ENCODE measurements around the gene TMEM200A. TPM values are rescaled to one million over a fixed set of nuclear protein-coding genes. Genes with fewer than 3 reads are reported as not detected.

The TMEM200A gene
- total RNA-seq, 4 donors from 2014 or later = 0.42 to 1.0 (median 0.82) TPM

DNA sequence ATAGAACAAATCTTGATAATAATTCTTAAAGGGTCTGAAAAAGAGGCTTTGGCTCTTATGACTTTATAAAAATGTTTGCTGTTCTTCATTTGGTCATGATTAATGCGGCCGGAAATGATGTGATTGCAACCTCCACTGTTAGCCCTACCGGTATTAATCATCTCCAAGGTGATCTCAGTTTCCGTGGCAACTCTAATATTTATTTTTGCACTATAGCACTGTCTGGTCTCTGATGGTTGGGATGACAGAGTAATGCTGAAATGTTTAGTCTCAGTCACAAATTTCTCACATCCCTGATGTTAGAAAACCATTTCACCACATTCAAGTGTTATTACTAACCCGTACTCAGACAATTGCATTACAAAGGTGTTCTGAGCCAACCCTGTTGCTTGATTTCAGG is 87.4 kb downstream of the TMEM200A start:
- no peaks in the 10 kb centered on the region for H3K36me3 ChIP-seq
- WGBS = 42% methylated on average over 5 of the region's 5 CpGs
- H3K4me3 ChIP-seq = no peak overlapping the region
- H3K4me1 ChIP-seq = no peaks in the 10 kb centered on the region
- no peaks in the 10 kb centered on the region for H3K27me3 ChIP-seq
- intact Hi-C loops (cut with DNase I) = no loop called here
- TF ChIP-seq POLR2AphosphoS5 (IDR thresholded peaks at IDR 0.05) = no peak
- TF ChIP-seq POLR2A (IDR thresholded peaks at IDR 0.05; ENCODE audit: low read depth) = no peak
- TF ChIP-seq, protein P1, sequence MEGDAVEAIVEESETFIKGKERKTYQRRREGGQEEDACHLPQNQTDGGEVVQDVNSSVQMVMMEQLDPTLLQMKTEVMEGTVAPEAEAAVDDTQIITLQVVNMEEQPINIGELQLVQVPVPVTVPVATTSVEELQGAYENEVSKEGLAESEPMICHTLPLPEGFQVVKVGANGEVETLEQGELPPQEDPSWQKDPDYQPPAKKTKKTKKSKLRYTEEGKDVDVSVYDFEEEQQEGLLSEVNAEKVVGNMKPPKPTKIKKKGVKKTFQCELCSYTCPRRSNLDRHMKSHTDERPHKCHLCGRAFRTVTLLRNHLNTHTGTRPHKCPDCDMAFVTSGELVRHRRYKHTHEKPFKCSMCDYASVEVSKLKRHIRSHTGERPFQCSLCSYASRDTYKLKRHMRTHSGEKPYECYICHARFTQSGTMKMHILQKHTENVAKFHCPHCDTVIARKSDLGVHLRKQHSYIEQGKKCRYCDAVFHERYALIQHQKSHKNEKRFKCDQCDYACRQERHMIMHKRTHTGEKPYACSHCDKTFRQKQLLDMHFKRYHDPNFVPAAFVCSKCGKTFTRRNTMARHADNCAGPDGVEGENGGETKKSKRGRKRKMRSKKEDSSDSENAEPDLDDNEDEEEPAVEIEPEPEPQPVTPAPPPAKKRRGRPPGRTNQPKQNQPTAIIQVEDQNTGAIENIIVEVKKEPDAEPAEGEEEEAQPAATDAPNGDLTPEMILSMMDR (IDR thresholded peaks at IDR 0.05) = no peak
- no peak for TF ChIP-seq EP300 (IDR thresholded peaks at IDR 0.05)
- no peak for DNase-seq (ENCODE audit: extremely low spot score)
- no peaks in the 10 kb centered on the region for H3K9me3 ChIP-seq
- H3K27ac ChIP-seq (replicated peaks in 1 of 4) = no peak overlapping the region

DNA sequence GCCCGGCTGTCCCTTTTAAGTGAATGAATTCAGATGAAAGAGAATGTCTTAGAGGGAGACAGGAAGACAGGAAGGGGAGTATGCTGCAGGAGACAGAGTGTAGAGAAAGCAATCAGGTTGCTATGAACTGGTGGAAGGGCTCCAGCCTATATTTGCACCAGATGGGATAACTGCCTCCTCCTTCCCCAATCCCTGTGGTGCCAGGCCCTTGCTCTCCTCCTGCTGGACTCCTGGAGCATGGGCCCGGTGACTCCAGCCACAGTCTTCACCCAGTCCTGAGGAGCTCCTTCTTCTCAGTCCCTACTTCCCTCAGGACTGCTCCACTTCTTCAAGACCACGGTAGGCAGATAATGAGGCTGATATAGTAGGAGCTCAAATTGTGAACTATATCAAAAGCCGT is 91.8 kb downstream of the TMEM200A start:
- Histone ChIP-seq H3K9me3 (no peaks in the 10 kb centered on the region), H3K27ac (replicated peaks in 1 of 4) (no peak overlapping the region), H3K36me3 (no peaks in the 10 kb centered on the region), H3K27me3 (no peaks in the 10 kb centered on the region), H3K4me1 (no peaks in the 10 kb centered on the region), H3K4me3 (no peak overlapping the region)
- intact Hi-C loops (cut with DNase I) = no loop called here
- 93% methylated on average over 4 of the region's 4 CpGs for WGBS
- TF ChIP-seq, protein P1 (IDR thresholded peaks at IDR 0.05) = no peak
- TF ChIP-seq POLR2A (IDR thresholded peaks at IDR 0.05; ENCODE audit: low read depth) = no peak
- no peak for TF ChIP-seq EP300 (IDR thresholded peaks at IDR 0.05)
- no peak for TF ChIP-seq POLR2AphosphoS5 (IDR thresholded peaks at IDR 0.05)
- DNase-seq (ENCODE audit: extremely low spot score) = no peak

DNA sequence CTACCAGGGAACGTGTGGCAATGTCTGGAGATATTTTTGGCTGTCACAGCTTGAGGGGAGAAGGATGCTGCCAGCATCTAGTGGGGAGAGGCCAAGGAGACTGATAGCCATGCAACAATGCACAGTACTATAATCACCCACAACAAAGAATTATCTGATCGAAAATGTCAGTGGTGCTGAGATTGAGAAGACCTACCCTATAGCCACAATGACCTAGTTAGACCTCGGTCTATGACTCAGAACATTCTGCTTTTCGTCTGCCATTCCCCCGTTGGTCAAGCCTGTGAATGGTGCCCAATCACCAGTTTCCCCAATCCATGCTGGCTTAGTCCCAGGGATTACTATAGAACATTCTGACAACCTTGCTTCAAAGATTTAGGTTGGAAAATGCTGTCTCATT is 93.5 kb downstream of the TMEM200A start:
- no peak overlapping the region for H3K27ac ChIP-seq (replicated peaks in 1 of 4)
- H3K36me3 ChIP-seq = no peaks in the 10 kb centered on the region
- intact Hi-C loops (cut with DNase I) = no loop called here
- H3K4me3 ChIP-seq = no peak overlapping the region
- DNase-seq (ENCODE audit: extremely low spot score) = no peak
- H3K9me3 ChIP-seq = no peaks in the 10 kb centered on the region
- H3K4me1 ChIP-seq = no peaks in the 10 kb centered on the region
- 84% methylated on average over 5 of the region's 5 CpGs for WGBS
- no peaks in the 10 kb centered on the region for H3K27me3 ChIP-seq
- no peak for TF ChIP-seq POLR2A (IDR thresholded peaks at IDR 0.05; ENCODE audit: low read depth)
- TF ChIP-seq EP300 (IDR thresholded peaks at IDR 0.05) = no peak
- TF ChIP-seq POLR2AphosphoS5 (IDR thresholded peaks at IDR 0.05) = no peak
- TF ChIP-seq, protein P1 (IDR thresholded peaks at IDR 0.05) = no peak

DNA sequence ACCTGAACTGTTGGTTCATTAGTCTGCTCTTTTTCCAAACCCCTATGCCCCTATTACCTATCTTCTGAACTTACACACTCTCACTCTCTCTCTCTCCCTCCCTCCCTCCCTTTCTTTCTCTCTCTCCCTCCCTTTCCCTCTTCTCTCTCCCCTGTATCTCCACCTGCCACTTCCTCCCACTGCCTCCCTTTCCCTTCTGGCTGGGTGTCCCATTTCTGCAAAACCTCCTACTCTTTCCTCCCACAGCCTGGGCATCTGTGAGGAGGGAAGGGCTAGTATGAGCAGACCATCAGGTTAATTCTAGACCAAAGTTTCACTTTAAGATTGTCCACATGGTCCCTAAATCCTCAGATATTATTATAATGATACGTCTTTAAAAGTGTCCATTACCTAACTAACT is 95.1 kb downstream of the TMEM200A start:
- H3K27ac ChIP-seq (replicated peaks in 1 of 4) = no peak overlapping the region
- no peaks in the 10 kb centered on the region for H3K4me1 ChIP-seq
- no peaks in the 10 kb centered on the region for H3K27me3 ChIP-seq
- H3K4me3 ChIP-seq = no peak overlapping the region
- DNase-seq (ENCODE audit: extremely low spot score) = no peak
- H3K9me3 ChIP-seq = no peaks in the 10 kb centered on the region
- 86% methylated on average over 1 of the region's 1 CpG for WGBS
- intact Hi-C loops (cut with DNase I) = no loop called here
- TF ChIP-seq POLR2A (IDR thresholded peaks at IDR 0.05; ENCODE audit: low read depth) = no peak
- no peak for TF ChIP-seq POLR2AphosphoS5 (IDR thresholded peaks at IDR 0.05)
- TF ChIP-seq, protein P1 (IDR thresholded peaks at IDR 0.05) = no peak
- TF ChIP-seq EP300 (IDR thresholded peaks at IDR 0.05) = no peak
- H3K36me3 ChIP-seq = no peaks in the 10 kb centered on the region

GRCh38 chr6:130466052-130466747 is 100.4 kb downstream of the TMEM200A start:
- Histone ChIP-seq H3K36me3 (no peaks in the 10 kb centered on the region), H3K4me3 (no peak overlapping the region), H3K9me3 (no peaks in the 10 kb centered on the region), H3K27me3 (no peaks in the 10 kb centered on the region), H3K4me1 (no peaks in the 10 kb centered on the region), H3K27ac (replicated peaks in 1 of 4) (no peak overlapping the region)
- no peak for DNase-seq (ENCODE audit: extremely low spot score)
- TF ChIP-seq POLR2AphosphoS5 (IDR thresholded peaks at IDR 0.05) (no peak), POLR2A (IDR thresholded peaks at IDR 0.05; ENCODE audit: low read depth) (no peak), EP300 (IDR thresholded peaks at IDR 0.05) (no peak)
- TF ChIP-seq, protein P1 (IDR thresholded peaks at IDR 0.05) = no peak
- intact Hi-C loops (cut with DNase I) = no loop called here
- 82% methylated on average over 9 of the region's 9 CpGs for WGBS
